Heart left ventricle (tissue), 16 donors: ENCODE results near the gene MMP24OS. TPM values are rescaled to one million over a fixed set of nuclear protein-coding genes. Genes with fewer than 3 reads are reported as not detected.

Source experiments
- ATAC-seq, 4 donors: fragments of 200-7000 bp; cut with Tn5 transposase; one replicate each; pipeline ENCODE4 v1.9.1; 2020 to 2022; ENCODE audit warnings: moderate library complexity in 4 of 4, mild to moderate bottlenecking in 3 of 4, moderate number of reproducible peaks in 1 of 4
- DNase-seq, 5 donors: peaks; one replicate each; pipeline ENCODE4 v3.0.0-alpha.2; 2020
- H3K27ac ChIP-seq, 12 donors: fragments of 200-600 bp; sonication (generic) in 4 of 12; one replicate each; pipeline versions ENCODE4 v1.5.0 to v1.8.0; 2016 to 2022; ENCODE audit warnings: mild to moderate bottlenecking in 2 of 12
- H3K27me3 ChIP-seq, 9 donors: fragments of 200-600 bp; sonication (generic) in 2 of 9; one replicate each; pipeline versions ENCODE4 v1.5.1 to v1.8.0; 2016 to 2022; ENCODE audit warnings: mild to moderate bottlenecking in 3 of 9
- H3K36me3 ChIP-seq, 9 donors: fragments of 200-600 bp; sonication (generic) in 2 of 9; one replicate each; pipeline versions ENCODE4 v1.5.0 to v1.8.0; 2018 to 2022; ENCODE audit warnings: mild to moderate bottlenecking in 2 of 9
- H3K4me1 ChIP-seq, 12 donors: fragments of 200-600 bp; sonication (generic) in 4 of 12; one replicate each; pipeline versions ENCODE4 v1.5.0 to v1.8.0; 2016 to 2022; ENCODE audit warnings: mild to moderate bottlenecking in 3 of 12
- H3K4me3 ChIP-seq, 12 donors: fragments of 200-600 bp; sonication (generic) in 4 of 12; one replicate each; pipeline versions ENCODE4 v1.5.0 to v1.8.0; 2017 to 2022; ENCODE audit warnings: mild to moderate bottlenecking in 9 of 12, moderate library complexity in 4 of 12
- H3K9me3 ChIP-seq, 12 donors: fragments of 200-600 bp; sonication (generic) in 4 of 12; one replicate each; pipeline versions ENCODE4 v1.5.0 to v1.8.0; 2016 to 2022; ENCODE audit warnings: mild to moderate bottlenecking in 1 of 12
- POLR2A ChIP-seq, 2 donors: fragments of 450-650 bp; IDR thresholded peaks; one replicate each; pipeline ENCODE4 v1.6.1; 2017; ENCODE audit warnings: antibody characterized with exemption in 2 of 2, mild to moderate bottlenecking in 2 of 2, moderate library complexity in 2 of 2
- WGBS, 4 donors: extraction: QIAGEN DNeasy Blood & Tissue Kit in 2 of 4; methylation state at CpG; one replicate each; pipeline versions ENCODE4 v1.1.5 to v1.1.7; 2013 to 2018; 5-methylcytosine and 5-hydroxymethylcytosine counted together
- intact Hi-C, 10 donors: fragments of 100-400 bp; cut with DNase I; formaldehyde crosslinking; loops; one replicate each; pipeline versions ENCODE4 v1.11.1 to v1.14.2; 2022
- polyA plus RNA-seq, 2 donors: library from polyadenylated mRNA; stranded (reverse); fragments of 200-250 nt; gene quantifications; one replicate each; pipeline ENCODE4 v1.2.3, GENCODE V29; 2013
- total RNA-seq, 9 donors: library from RNA; depleted of rRNA in 2 of 9; stranded (reverse); fragments of >200 nt in 2 of 9; fragmentation: NEBNext Ultra II Directional in 3 of 9; extraction: Animal tissue kit (Norgen Biotek cat#: 25700) in 3 of 9; gene quantifications; one replicate each; pipeline versions ENCODE4 v1.1.0 to v1.2.4, GENCODE V29; 2016 to 2023
- TF ChIP-seq, protein P1 (sequence below), 12 donors: fragments of 200-600 bp; sonication (generic) in 4 of 12; IDR thresholded peaks; one replicate each; pipeline versions ENCODE4 v1.5.0 to v1.8.0; 2018 to 2022; ENCODE audit warnings: antibody characterized with exemption in 12 of 12, mild to moderate bottlenecking in 5 of 12
- donor health status: ischemic (EF 13 %, LVEDD 7.1; RV severe dilation, severe dysfunction).
- donor health status: healthy with polysubstance abuse.
- donor health status: DM: no; HTN: yes; CAD: no.
- donor health status: DM: no; HTN: no; CAD: no.
- donor health status: ischemic (EF 25% LVEDD 6.9; RV normal size, moderate dysfunction).
- donor health status: ischemic (EF 25% LVEDD 5.7; RV mildly dilated, moderate dysfunction).
- donor health status: healthy.
- donor health status: DM: yes; HTN: yes; CAD: no.
- donor health status: ischemic (EF 35%, LVEDD 5.7; RV mildly dilated, moderate dysfunction).
- donor health status: nonischemic (EF 11% LVEDD 7.7; RV severe dilation, severe dysfunction).
- donor health status: DM: yes; HTN: yes; CAD: no.
- donor health status: PGD.
- donor health status: ischemic (EF 29% LVEDD 5.4; RV normal size, mild dysfunction).
- donor health status: nonischemic (EF 23%, LVEDD 6.1; RV moderate dilation, normal function).

Gene MMP24OS
- total and polyA plus RNA-seq, 11 donors = 11.7 to 64.8 (median 41.6) TPM

DNA sequence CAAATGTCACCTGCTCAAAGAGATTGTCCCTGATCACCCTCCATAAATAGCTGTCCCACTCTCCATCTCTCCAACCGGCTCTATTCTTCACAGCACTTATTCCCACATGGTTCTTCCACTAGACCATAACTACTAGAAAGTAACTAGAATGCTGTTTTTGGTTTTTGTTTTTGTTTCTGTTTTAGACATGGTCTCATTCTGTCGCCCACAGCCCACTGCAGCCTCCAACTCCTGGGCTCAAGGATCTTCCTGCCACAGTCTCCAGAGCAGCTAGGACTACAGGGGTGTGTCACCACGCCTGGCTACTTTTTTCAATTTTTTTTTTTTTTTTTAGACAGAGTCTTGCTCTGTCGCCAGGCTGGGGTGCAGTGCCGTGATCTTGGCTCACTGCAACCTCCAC, 39.2 kb downstream of the MMP24OS start:
- intact Hi-C loops = no loop called here
- DNase-seq = no peak
- peaks cover 0 to 19% (median 3%) of the 10 kb centered on the region in 9 donors for H3K36me3 ChIP-seq
- no peak overlapping the region for H3K27ac ChIP-seq
- no peak overlapping the region for H3K4me3 ChIP-seq
- WGBS, 4 donors = 88 to 94% (median 93%) methylated on average over 5 of the region's 5 CpGs
- no peaks in the 10 kb centered on the region for H3K27me3 ChIP-seq
- no peak for ATAC-seq
- H3K4me1 ChIP-seq = no peaks in the 10 kb centered on the region
- TF ChIP-seq, protein P1, sequence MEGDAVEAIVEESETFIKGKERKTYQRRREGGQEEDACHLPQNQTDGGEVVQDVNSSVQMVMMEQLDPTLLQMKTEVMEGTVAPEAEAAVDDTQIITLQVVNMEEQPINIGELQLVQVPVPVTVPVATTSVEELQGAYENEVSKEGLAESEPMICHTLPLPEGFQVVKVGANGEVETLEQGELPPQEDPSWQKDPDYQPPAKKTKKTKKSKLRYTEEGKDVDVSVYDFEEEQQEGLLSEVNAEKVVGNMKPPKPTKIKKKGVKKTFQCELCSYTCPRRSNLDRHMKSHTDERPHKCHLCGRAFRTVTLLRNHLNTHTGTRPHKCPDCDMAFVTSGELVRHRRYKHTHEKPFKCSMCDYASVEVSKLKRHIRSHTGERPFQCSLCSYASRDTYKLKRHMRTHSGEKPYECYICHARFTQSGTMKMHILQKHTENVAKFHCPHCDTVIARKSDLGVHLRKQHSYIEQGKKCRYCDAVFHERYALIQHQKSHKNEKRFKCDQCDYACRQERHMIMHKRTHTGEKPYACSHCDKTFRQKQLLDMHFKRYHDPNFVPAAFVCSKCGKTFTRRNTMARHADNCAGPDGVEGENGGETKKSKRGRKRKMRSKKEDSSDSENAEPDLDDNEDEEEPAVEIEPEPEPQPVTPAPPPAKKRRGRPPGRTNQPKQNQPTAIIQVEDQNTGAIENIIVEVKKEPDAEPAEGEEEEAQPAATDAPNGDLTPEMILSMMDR (IDR thresholded peaks at IDR 0.05) = no peak
- TF ChIP-seq POLR2A (IDR thresholded peaks at IDR 0.05) = no peak
- H3K9me3 ChIP-seq = no peaks in the 10 kb centered on the region

- Histone ChIP-seq H3K27ac (no peak overlapping the region), H3K4me3 (no peak overlapping the region), H3K36me3 (peaks cover 0 to 19% (median 3%) of the 10 kb centered on the region in 9 donors), H3K9me3 (no peaks in the 10 kb centered on the region), H3K27me3 (no peaks in the 10 kb centered on the region), H3K4me1 (no peaks in the 10 kb centered on the region)
- DNase-seq = no peak
- ATAC-seq = no peak
- 88 to 95% (median 94%) methylated on average over 4 of the region's 4 CpGs for WGBS, 4 donors
- TF ChIP-seq, protein P1 (IDR thresholded peaks at IDR 0.05) = no peak
- TF ChIP-seq POLR2A (IDR thresholded peaks at IDR 0.05) = no peak
- intact Hi-C loops = no loop called here
Observed at GRCh38 chr20:35238170-35238569, 39.8 kb downstream of the MMP24OS start.

DNA sequence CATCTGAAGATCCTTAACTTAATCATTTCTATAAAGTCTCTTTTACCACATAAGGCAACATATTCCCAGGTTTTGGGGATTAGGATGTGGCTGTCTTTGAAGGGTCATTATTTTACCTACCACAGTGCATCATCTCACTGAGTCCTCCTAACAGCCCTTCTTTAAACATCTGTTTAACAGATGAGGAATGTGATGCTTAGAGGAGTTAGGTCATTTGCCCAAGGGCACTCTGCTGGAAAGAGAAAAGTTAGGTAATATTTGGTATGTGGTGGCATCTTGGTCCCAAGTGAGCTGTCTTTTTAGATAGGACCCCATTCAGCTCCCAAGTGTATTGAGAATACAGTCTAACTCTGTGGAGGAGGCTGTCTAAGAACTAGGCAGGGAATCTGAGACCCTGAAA, 40.4 kb downstream of the MMP24OS start:
- Histone ChIP-seq H3K27me3 (no peaks in the 10 kb centered on the region), H3K36me3 (peaks cover 0 to 19% (median 3%) of the 10 kb centered on the region in 9 donors), H3K9me3 (no peaks in the 10 kb centered on the region), H3K4me1 (no peaks in the 10 kb centered on the region), H3K4me3 (no peak overlapping the region), H3K27ac (no peak overlapping the region)
- TF ChIP-seq, protein P1 (IDR thresholded peaks at IDR 0.05) = no peak
- TF ChIP-seq POLR2A (IDR thresholded peaks at IDR 0.05) = no peak
- ATAC-seq = no peak
- intact Hi-C loops = no loop called here
- no peak for DNase-seq

DNA sequence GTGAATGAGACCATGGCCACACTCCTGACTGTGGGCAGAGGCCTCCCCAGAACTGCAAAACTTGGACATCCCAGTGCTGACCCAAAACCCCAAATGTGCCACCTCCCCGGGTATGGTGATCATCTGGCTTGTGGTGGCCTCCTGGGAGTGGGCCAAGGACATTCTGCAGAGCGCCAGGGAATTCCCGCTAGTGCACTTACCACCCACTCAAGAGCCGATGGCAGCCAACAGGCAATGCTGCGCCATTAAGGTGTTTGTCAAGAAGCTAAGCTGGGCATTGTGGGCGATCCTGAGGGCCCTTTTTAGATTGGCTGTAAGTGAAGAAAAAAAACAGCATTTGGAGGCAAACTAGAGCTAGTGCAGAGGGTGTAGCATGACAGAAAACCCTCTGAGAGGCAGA, 42.0 kb downstream of the MMP24OS start:
- TF ChIP-seq, protein P1 (IDR thresholded peaks at IDR 0.05) = no peak
- no peak for TF ChIP-seq POLR2A (IDR thresholded peaks at IDR 0.05)
- 87 to 93% (median 90%) methylated on average over 6 of the region's 6 CpGs for WGBS, 4 donors
- DNase-seq (no peak), ATAC-seq (no peak)
- no peaks in the 10 kb centered on the region for H3K4me1 ChIP-seq
- H3K4me3 ChIP-seq = no peak overlapping the region
- H3K36me3 ChIP-seq = peaks cover 0 to 19% (median 5%) of the 10 kb centered on the region in 9 donors
- no peaks in the 10 kb centered on the region for H3K27me3 ChIP-seq
- intact Hi-C loops = no loop called here
- H3K9me3 ChIP-seq = no peaks in the 10 kb centered on the region
- no peak overlapping the region for H3K27ac ChIP-seq
